NCI-H345 treated with DMSO at 0.1 percent for 48 hours (cell line): ENCODE measurements around the gene RHBDL1.

Experiments
- DNase-seq: peaks from one replicate; lab custom pipeline; 2025; ENCODE audit not compliant: unreplicated experiment; lab: John Stamatoyannopoulos, UW

The RHBDL1 gene

DNA sequence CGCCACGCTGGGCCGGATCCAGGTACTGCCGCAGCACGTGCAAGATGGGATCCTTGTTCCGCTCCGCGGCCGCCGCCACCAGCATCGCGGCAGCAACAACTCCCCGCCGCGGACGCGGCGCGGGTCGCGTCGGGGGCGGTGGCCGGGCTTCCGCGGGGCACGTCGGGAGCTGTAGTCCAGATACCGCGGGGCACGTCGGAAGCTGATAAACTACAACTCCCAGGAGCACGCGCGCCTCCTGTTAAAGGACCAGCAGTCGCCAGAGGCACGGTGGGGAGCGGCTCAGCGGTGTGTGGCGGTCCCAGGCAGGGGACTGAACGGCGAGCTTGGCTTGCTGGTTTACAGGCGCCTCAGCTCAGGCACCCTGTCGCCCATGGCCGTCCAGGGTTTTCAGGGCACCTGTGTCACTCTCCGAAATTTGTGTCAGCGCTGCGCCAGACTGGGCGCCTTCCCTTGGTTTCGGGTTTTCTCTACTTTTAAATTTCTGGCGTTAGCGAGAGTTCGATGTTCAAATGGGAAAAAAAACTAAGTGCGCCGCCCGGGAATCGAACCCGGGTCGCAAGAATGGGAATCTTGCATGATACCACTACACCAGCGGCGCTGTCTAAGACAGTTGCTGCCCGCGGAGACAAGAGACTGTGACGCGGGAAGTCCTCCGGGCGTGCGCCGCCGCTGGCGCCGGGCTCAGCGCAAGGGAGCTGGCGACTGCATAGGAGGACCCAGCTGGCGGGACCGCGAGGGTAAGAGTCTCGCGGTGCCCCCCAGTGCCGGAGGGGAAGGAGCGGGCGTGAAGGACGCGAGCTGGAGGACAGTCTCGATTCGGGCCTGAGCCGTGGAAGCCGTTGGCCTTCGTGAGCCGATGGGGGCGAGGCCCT is 39.0 kb upstream of the RHBDL1 start, which contains the start of gene METTL26:
METTL26 (minus strand) TSS at position 100 of the 875 bp plus-strand sequence; CDS start at position 85, 15 bp downstream.
- peak; percentile 79 for DNase-seq

DNA sequence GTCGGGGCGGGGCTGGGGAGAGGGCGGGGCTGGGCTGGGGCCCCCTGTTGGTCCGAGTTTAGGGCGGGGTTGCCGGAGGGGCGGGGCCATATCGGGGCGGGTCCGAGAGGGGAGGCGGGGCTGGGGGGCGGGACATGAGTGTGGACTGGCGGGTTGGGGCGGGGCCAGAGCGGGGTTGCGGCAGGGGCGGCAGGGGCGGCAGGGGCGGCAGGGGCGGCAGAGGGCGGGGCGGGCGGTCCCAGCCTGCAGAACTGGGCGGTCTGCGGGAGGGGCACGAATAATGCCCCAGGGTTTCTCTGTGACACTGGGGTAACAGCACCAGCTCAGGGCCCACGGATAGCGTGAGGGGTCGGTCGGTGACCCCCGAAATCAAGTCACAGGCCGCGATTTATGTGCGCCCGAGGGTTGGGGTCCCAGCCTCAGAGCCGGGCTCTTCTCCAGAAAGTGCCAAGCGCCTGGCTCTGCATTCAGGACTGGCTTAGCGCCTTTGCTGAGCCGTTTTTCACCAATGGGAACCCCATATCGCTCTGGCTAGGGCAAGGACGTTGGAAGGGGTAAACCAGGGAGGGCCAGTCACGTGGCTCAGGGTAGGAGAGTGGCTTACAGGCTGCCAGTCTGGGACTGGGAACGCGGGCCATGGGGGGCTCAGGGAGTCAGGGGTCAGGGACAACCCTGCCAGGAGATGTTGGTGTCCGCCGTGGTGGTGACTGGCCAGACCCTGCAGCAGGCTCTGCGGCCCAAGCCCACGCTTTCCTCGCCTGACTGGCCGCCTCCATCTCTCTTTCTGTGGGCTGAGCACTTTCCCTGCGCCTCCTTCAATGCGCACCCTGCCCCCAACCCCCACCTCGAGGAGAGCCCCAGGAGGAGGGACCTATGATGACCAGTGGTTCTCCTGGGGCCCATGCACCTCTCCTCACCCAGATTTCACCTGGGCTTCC is 38.1 kb upstream of the RHBDL1 start:
- no peak for DNase-seq

DNA sequence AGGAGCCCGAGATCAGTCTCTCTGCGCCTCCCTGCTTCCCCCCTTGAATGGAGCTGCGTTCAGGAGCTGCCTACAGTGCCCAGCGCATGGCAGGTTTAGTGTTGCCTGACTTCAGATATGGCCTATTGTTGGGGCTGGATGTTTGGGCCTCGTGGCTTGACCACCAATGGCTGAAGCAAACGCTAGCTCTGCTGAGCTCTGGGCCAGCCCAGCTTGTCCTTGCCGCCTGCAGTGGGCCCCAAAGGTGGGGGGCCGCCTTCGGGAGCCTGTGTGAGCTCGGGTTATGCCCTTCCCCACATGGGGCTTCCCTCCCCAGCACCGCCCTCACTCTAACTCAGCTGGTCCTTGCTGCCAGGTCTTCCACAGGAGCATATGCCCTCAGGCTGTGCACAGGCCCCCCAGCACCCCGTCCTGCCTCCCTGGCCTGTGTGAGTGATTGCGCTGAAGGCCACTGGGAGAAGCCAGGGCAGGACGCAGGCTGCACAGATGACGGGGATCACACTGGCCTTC is 37.4 kb upstream of the RHBDL1 start:
- no peak for DNase-seq

DNA sequence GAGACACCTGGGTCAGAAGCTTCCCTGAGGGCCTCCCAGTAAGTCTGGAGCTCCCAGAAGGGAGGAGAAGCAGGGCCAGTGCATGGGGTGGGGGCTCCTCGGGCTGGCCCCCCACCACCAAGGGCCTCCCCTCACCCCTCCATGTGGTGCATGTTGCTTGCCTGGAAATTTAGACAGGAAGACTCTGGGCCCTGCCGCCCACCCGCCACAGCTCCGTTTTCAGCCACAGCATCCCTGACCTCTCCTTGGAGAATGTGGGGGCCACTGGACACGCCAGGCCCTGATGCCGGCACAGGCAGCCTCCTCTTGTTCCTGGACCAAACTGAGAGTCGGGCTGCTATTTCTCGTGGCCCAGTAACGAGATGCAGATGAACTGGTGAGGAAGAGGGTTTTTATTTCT is 36.6 kb upstream of the RHBDL1 start:
- DNase-seq: no peak

DNA sequence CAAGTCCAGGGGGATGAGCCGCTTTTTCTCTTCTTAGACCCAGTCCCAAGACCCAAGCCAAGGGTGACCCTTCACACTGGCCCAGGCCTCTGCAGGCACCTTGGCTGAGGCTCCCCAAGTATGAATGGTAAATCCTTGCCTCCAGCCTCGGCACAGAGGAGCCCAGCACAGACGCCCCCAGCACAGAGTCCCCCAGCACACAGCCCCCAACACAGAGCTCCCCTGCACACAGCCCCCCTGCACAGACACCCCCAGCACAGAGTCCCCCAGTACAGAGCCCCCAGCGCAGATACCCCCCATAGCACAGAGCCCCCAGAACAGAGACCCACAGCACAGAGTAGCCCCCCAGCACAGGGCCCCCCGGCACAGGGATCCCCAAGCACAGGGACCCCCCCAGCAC is 34.9 kb upstream of the RHBDL1 start:
- DNase-seq: no peak

DNA sequence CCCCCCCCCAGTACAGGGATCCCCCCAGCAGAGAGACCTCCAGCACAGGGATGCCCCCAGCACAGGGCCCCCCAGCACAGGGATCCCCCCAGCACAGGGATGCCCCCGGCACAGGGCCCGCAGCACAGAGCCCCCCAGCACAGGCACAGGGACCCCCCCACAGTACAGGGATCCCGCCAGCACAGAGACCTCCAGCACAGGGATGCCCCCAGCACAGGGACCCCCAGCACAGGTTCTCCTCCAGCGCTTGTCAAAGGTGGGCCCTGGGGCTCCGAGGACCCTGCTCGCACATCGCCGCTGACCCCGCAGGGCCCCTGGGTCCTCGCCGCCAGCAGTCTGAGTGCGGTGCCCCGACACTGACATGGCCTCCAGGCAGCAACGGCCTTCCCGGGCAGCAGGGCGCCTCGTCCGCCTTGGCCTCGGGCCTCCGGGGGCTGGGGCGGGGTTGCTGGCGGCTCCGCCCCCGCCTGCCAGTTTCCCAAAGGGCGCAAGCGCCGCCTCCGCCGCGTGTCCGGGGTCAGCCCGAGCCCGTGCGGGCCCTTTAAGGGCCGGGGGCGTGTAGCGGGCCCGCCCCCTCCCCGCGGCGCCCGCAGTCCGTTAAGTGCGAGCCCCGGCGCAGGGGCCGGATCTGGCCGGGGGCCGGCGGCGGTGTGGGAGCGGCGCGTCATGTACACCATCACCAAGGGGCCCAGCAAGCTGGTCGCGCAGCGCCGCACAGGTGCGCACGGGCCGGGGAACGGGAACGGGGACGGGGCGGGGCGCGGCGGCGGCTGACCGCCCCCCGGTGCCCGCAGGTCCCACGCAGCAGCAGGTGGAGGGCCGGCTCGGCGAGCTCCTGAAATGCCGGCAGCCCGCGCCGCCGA is 33.9 kb upstream of the RHBDL1 start, which contains the start of gene MCRIP2:
MCRIP2 (plus strand) TSS at position 503 of the 863 bp plus-strand sequence; CDS start at position 667, 164 bp downstream.
- peak; percentile 40 for DNase-seq

DNA sequence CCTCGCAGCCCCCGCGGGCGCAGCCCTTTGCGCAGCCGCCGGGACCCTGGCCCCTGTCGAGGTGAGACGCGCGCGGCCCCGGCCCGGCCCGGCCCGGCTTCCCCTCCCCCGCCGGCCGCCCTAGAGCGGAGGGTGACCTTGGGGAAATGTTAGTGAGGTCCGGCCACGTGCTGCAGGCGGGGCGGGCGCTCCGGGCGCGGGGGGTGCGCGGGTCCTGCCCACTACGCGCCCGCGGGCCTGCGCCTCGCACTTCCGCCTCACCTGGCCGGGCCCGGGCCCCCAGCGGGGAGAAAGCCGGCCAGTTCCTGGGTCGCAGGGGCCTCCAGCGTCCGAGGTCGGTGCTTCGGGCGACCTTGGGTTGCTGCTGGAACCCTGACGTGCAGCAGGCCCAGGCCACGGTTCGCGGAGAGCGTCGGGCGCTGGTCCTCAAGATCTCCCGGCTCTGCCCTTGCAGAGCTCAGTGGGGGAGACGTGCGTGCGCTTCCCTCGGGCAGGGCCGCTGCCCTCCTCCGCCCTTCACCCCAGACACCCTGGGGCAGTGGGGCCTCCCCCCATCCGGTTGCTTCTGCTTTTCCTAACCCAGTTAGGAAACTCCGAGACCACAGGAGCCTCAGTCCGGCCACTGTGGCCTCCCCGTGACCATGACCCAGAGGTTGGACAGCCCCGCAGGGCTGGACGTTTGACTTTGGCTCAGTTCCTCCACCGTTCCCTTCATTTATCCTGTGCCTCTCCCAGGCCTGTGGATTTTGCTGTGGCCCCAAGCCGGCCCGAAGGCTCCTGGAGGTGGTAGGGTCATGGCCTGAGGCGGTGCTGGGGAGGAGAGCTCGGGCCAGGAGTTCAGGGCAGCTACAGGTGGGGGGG is 33.1 kb upstream of the RHBDL1 start:
- no peak for DNase-seq

DNA sequence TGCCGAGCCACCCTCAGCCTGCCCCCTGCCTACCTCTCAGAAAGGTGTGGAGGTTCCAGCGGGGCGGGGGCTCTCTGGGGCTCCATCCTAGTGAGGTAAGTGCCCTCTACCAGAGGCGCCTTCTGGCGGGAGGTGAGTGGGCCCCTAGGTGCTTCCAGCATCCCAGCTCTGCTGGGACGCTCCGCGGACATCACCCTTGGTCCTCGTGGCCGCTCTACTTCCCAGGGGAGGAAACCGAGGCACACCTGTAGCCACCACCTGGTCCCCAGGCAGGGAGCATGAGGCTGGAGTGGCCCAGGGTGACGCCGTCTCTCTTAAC is 32.5 kb upstream of the RHBDL1 start:
- DNase-seq: no peak

DNA sequence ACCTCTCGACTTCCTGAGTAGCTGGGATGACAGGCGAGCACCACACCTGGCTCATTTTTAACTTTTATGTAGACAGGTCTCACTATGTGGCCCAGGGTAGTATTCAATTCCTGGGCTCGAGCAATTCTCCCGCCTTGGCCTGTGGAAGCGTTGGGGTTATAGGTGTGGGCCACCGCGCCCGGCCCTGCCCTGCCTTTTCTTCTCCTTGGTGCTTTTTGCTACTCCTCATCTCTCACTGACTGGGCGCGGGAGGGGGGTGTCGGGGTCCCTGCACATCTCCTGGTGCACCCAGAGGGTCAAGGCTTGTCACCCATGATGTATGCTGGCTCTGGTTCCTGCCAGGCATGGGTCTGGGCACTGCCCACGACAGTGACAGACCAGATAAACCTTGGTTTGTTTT is 30.9 kb upstream of the RHBDL1 start:
- no peak for DNase-seq

DNA sequence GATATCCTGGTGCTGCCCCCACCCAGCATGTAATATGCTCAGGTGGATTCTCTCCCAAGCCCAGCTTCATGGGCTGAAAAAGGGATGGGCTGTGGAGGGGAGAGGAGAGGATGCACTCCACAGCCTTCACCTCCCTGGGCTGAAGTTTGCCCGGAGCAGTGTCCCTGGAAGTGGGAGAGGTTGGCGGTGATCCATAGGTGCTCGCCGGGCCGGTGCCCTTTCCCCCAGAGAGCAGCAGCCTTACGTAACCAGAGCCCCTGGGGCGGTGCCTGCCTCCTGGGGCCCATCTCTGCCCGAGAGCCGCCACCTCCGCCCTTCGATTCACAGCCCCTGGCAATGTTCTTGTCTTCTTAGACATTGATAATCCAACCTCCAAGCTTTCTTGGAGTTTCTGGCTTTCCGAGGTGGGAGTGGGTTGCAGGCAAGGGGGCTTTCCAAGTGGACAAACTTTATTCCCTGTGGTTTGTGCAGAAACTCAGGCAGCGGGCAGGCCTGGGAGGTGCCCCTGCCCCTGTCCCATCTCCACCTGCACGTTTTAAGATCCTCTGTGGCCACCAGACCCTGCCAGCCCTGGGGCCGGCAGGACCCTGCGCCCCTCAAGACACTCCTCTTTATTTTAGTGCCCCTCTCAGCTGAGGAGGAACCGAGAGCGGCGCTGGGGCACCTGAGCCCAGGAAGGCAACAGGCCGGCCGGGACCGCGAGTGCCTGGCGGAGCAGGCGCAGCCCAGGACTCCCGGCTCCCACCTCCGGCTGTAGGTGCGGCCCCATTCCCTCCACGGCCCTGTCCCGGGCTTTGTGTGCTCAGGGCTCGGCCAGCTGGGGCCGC is 29.4 kb upstream of the RHBDL1 start:
- DNase-seq: no peak

DNA sequence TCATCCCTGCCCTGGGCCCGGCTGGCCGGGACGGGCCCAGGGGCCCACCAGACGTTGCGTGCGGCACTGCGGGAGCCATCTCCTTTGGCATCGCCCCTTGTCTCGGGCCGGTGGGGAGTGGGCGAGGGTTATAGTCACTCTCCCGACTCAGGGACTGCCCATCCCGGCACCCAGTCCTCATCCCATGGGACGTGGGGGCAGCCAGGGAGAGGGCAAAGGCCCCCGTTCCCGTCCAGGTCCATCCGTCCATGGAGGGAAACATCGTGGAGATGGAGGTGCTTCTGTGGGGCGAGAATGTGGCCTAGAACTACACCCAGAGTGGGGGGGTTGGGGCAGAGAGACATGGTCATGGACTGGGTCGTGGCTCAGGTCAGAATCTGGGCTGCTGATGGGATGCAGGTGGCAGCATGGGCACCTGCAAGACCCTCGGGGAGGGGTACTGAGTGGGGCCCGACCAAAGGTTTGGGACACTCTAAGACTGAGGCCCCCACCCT is 28.7 kb upstream of the RHBDL1 start:
- DNase-seq: no peak

DNA sequence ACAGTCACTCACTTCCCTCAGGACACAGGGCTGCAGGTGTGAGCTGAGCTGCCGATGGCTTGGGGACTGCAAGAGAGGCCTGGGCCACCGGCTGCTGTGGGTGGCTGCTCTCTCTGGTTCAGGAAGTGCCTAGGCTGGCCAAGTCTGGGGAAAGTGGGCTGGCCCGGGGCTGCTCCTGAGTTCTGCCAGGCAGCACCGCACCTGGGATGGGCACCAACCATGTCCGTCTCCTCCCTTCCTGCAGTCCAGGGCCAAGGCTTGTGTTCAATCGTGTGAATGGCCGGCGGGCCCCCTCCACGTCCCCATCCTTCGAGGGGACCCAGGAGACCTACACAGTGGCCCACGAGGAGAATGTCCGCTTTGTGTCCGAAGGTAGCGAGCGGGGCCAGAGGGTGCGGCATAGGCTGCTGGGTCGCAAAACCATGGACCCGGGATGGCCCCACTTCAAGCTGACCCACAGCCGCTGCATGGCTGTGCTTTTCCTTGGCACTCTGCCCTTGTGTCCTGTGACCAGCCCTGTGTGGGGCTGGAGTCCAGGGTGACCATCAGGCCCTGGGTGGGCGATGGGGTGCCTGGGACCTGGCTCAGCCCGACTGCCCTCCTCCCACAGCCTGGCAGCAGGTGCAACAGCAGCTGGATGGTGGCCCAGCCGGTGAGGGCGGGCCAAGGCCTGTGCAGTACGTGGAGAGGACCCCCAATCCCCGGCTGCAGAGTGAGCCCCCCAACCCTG is 28.1 kb upstream of the RHBDL1 start:
- DNase-seq: no peak

DNA sequence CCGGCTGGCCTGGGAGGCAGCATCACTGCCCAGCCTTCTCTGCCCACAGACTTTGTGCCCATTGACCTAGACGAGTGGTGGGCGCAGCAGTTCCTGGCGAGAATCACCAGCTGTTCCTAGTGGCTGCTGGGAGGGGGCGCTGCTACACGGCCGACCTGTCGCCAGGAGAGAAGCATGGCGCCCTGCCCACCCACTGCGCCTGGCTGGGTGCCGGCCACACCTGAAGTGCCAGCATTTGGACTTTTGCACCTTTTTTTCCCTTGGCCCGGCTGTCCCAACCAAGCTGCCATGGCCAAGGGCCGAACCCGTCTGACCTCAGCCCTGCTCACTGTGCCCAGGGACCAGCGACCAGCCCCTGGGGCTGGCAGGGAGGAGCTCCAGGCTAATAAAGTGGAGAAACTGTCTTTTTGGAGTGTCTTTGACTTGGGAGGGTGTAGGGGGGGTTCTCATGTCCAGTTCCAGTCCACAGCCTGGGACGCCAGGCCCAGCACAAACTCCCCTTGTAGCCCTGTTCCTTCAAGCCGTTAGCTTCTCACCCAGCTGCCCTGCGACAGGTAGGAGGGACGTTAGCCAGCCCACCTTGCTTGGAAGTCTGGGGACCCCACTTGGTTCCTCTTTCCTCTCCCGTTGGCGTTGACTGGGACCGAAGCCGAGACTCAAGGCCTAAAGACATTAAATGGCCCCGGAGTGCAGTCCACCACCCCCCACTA is 27.2 kb upstream of the RHBDL1 start:
- peak; percentile 26 for DNase-seq

DNA sequence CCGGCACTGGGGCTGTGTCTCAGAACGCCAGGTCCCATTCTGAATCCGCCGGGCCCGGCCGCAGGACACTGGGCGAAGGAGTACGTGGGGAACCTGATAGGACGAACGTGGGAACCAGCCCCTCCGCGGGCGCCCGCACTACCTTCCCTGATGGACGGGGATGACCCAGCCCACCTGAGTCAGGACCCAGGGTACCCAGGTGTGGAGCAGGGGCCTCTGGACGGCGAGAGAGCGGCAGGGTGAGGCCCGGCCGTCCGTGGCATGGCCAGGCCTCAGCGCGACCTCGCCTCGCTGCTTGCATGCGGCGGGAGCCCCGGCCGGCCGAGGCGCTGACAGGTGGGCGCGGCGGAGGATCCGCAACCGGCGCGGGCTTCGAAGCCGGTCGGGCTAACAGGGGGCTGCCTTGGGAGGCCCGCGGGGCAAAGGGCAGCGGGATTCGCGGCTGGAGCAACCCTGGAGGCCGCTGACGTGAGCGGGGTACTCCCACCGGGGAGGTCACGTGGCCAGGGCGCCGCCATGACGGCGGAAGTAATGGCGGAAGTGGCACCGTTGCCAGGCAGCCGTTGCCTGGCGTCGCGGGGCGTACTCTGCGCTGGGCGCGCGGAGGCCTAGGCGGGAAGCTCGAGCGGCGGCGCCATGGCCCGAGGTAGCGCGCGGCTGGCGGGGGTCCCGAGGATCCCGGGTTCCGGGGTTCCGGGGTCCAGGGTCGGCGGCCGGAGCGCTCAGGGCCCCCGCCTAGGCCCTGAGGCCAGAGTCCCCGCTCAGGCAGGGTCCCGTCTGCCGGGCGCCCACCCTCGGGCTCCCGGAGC is 26.5 kb upstream of the RHBDL1 start, which contains the start of gene WDR90:
WDR90 (plus strand) TSS at position 585 of the 809 bp plus-strand sequence; CDS start at position 637, 52 bp downstream.
- peak; percentile 85 for DNase-seq

DNA sequence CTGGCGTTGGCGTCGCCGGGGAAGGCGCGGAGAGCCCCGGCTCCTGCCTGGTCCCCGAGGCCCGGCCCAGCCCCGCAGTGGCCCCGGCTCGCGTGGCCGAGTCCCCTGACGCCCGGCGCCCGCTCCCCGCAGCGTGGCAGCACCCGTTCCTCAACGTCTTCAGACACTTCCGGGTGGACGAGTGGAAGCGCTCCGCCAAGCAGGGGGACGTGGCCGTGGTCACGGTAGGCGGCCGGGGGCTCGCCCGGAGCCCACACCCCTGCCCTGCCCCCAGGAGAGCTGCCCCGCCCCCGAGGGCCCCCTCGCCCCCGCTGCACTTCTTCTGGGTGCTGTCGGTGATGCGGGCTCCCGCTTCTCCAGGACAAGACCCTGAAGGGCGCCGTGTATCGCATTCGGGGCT is 25.8 kb upstream of the RHBDL1 start:
- DNase-seq: no peak

DNA sequence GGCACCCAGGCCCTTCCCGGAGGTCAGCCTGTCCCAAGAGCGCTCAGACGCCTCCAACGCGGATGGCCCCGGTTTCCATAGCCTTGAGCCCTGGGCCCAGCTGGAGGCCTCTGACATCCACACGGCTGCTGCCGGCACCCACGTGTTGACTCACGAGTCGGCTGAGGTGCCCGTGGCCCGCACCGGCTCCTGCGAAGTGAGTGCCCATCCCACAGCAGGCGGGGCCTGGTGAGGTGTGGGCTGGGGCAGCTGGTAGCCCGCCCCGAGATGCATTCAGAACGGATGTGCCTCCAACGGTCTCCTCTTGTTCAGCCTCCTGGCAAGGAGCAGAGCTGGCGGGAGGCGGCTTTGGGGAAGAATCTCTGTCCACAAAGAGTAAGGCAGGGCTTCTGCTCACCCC is 23.6 kb upstream of the RHBDL1 start:
- no peak for DNase-seq
